RWPE1 (cell line): ENCODE measurements around the gene PLCB1.
"Not testable (repeated sequence)": the region's sequence is repeated elsewhere in the genome, so short reads cannot be mapped to it uniquely, and the experiment has no call there.

Source experiments
- CTCF ChIA-PET: fragments of 350-600 bp; sonication (Branson Sonifier 250); formaldehyde crosslinking; extraction: SDS; loops from one replicate; lab custom pipeline; 2021; lab: Yijun Ruan, JAX
- POLR2A ChIA-PET: fragments of 400-600 bp; formaldehyde crosslinking; extraction: SDS; loops from one replicate; lab custom pipeline; 2020; ENCODE audit warnings: antibody characterized with exemption; ENCODE audit not compliant: low non-redundant PET; lab: Yijun Ruan, JAX
- DNase-seq: peaks from one replicate; pipeline ENCODE4 v3.0.0; 2012; ENCODE audit warnings: low spot score
- H3K27ac ChIP-seq: fragments of 450-650 bp; 2 replicates; pipeline ENCODE4 v1.5.1; 2017
- CTCF ChIP-seq: fragments of 450-650 bp; conservative IDR thresholded peaks from 2 replicates; pipeline ENCODE4 v1.5.1; 2017; ENCODE audit warnings: low read depth, mild to moderate bottlenecking

PLCB1 gene

GRCh38 chr20:8811801-8812594, 679.9 kb downstream of the PLCB1 start:
- TF ChIP-seq CTCF = no peak
- ChIA-PET POLR2A (no interaction called here), CTCF (interaction anchor here (0.5 kb wide), 1 partner anchor 46 kb away, joined by 5 read pairs; no protein-coding TSS in a partner anchor)
- H3K27ac ChIP-seq = no peak overlapping the region
- no peak for DNase-seq

GRCh38 chr20:8812817-8813216, 680.8 kb downstream of the PLCB1 start:
- no peak for DNase-seq
- H3K27ac ChIP-seq = no peak overlapping the region
- POLR2A ChIA-PET = no interaction called here
- CTCF ChIA-PET = no interaction called here
- no peak for TF ChIP-seq CTCF

- DNase-seq = no peak
- ChIA-PET POLR2A (no interaction called here), CTCF (no interaction called here)
- H3K27ac ChIP-seq = no peak overlapping the region
- no peak for TF ChIP-seq CTCF
Measured at GRCh38 chr20:8815208-8815607, 683.1 kb downstream of the PLCB1 start.

GRCh38 chr20:8829256-8829655, 697.2 kb downstream of the PLCB1 start:
- POLR2A ChIA-PET = no interaction called here
- no peak for DNase-seq
- TF ChIP-seq CTCF = no peak
- H3K27ac ChIP-seq = no peak overlapping the region
- CTCF ChIA-PET = interaction anchor here (0.6 kb wide), 1 partner anchor 32 kb away, joined by 8 read pairs; no protein-coding TSS in a partner anchor

- CTCF ChIA-PET, DNase-seq, POLR2A ChIA-PET, H3K27ac ChIP-seq: not testable (repeated sequence)
Measured at GRCh38 chr20:8834294-8834693, 702.2 kb downstream of the PLCB1 start.

GRCh38 chr20:8834851-8835250, 702.8 kb downstream of the PLCB1 start:
- TF ChIP-seq CTCF = no peak
- ChIA-PET CTCF (no interaction called here), POLR2A (no interaction called here)
- no peak for DNase-seq
- H3K27ac ChIP-seq = no peak overlapping the region

- TF ChIP-seq CTCF = no peak
- no peak for DNase-seq
- POLR2A ChIA-PET = no interaction called here
- CTCF ChIA-PET = no interaction called here
- H3K27ac ChIP-seq = no peak overlapping the region
Measured at GRCh38 chr20:8837396-8837795, 705.3 kb downstream of the PLCB1 start.
